WERI-Rb-1 (cell line): Measurements from ENCODE around the gene NRXN2.

Experiments used
- DNase-seq: peaks from one replicate; pipeline ENCODE4 v3.0.0-alpha.2; 2020
- H3K27ac ChIP-seq: fragments of 250-450 bp; sonication (Bioruptor Pico); 2 replicates; pipeline ENCODE4 v1.5.1; 2020; ENCODE audit warnings: mild to moderate bottlenecking, moderate library complexity
- H3K27me3 ChIP-seq: fragments of 250-450 bp; sonication (Bioruptor Pico); 2 replicates; pipeline ENCODE4 v1.5.1; 2021; ENCODE audit warnings: mild to moderate bottlenecking, low read depth, moderate library complexity; ENCODE audit not compliant: insufficient read depth, severe bottlenecking
- H3K36me3 ChIP-seq: fragments of 250-450 bp; sonication (Bioruptor Pico); 2 replicates; pipeline ENCODE4 v1.5.1; 2020; ENCODE audit warnings: mild to moderate bottlenecking, moderate library complexity
- H3K4me3 ChIP-seq: 2 replicates; pipeline ENCODE4 v1.5.1; 2011; ENCODE audit warnings: low read depth, mild to moderate bottlenecking, control low read depth, low read length
- H3K9me3 ChIP-seq: fragments of 250-450 bp; sonication (Bioruptor Pico); 2 replicates; pipeline ENCODE4 v1.5.1; 2021; ENCODE audit warnings: mild to moderate bottlenecking, moderate library complexity; ENCODE audit not compliant: severe bottlenecking
- CTCF ChIP-seq: IDR thresholded peaks from 2 replicates; pipeline ENCODE4 v1.5.1; 2011; ENCODE audit warnings: low read depth, mild to moderate bottlenecking, control low read depth, inconsistent platforms, low read length

NRXN2 gene

GRCh38 chr11:64752175-64752970 is 29.4 kb upstream of the NRXN2 start:
- H3K27ac ChIP-seq, result no peak overlapping the region
- no peaks in the 10 kb centered on the region for H3K27me3 ChIP-seq
- no peak for TF ChIP-seq CTCF
- no peak overlapping the region for H3K4me3 ChIP-seq
- no peaks in the 10 kb centered on the region for H3K9me3 ChIP-seq
- no peaks in the 10 kb centered on the region for H3K36me3 ChIP-seq
- DNase-seq, result no peak

- DNase-seq, result no peak
- Histone ChIP-seq H3K27me3 (no peaks in the 10 kb centered on the region), H3K9me3 (no peaks in the 10 kb centered on the region), H3K36me3 (no peaks in the 10 kb centered on the region), H3K27ac (no peak overlapping the region), H3K4me3 (no peak overlapping the region)
- TF ChIP-seq CTCF, result no peak
These were observed 28.6 kb upstream of the NRXN2 start for GRCh38 chr11:64751580-64751979.

DNA sequence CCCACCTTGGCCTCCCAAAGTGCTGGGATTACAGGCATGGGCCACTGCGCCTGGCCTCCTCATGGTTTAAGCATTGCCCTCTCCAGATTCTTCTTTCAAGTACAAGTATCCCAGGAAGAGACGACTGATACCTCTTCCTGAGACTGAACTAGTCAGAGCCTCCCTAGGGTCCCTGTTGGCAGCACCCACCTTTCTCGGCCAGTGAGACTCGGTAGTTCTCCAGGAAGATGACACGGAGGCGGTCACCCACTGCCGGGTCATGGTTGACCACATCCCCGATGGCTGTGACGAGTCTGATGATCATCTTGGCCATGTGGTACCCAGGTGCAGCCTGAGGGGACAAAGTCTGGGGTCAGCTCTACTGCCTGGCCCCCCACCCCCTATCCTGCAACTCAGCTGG is 28.1 kb upstream of the NRXN2 start:
- Histone ChIP-seq H3K9me3 (no peaks in the 10 kb centered on the region), H3K4me3 (no peak overlapping the region), H3K27me3 (no peaks in the 10 kb centered on the region), H3K36me3 (no peaks in the 10 kb centered on the region), H3K27ac (no peak overlapping the region)
- no peak for DNase-seq
- no peak for TF ChIP-seq CTCF

GRCh38 chr11:64750361-64751054 is 27.5 kb upstream of the NRXN2 start:
- H3K9me3 ChIP-seq, result no peaks in the 10 kb centered on the region
- no peak for TF ChIP-seq CTCF
- H3K27me3 ChIP-seq, result no peaks in the 10 kb centered on the region
- no peaks in the 10 kb centered on the region for H3K36me3 ChIP-seq
- no peak overlapping the region for H3K4me3 ChIP-seq
- no peak for DNase-seq
- H3K27ac ChIP-seq, result no peak overlapping the region

GRCh38 chr11:64747961-64748665 is 25.1 kb upstream of the NRXN2 start:
- Histone ChIP-seq H3K4me3 (no peak overlapping the region), H3K27me3 (peaks cover 13% of the 10 kb centered on the region), H3K27ac (no peak overlapping the region), H3K9me3 (no peaks in the 10 kb centered on the region), H3K36me3 (no peaks in the 10 kb centered on the region)
- DNase-seq, result no peak
- no peak for TF ChIP-seq CTCF
